WTC11 (cell line): ENCODE results near the gene PSME2. TPM values are rescaled to one million over a fixed set of nuclear protein-coding genes. Genes with fewer than 3 reads are reported as not detected.

Experiments
- ATAC-seq: fragments of 200-7000 bp; cut with Tn5 transposase; 2 replicates; pipeline ENCODE4 v1.10.0; 2021; ENCODE audit warnings: mild to moderate bottlenecking, moderate library complexity
- CTCF ChIA-PET: fragments of 300-600 bp; sonication (Branson Sonifier 250); formaldehyde crosslinking; loops from one replicate; lab custom pipeline; 2021; ENCODE audit warnings: antibody characterized with exemption; lab: Charles Lee
- POLR2A ChIA-PET: fragments of 350-600 bp; sonication (Branson Sonifier 250); formaldehyde crosslinking; loops from one replicate; lab custom pipeline; 2021; ENCODE audit warnings: antibody characterized with exemption; lab: Charles Lee
- DNase-seq: peaks from one replicate; pipeline ENCODE4 v3.0.0; 2021; ENCODE audit warnings: low spot score
- H3K27ac Mint-ChIP-seq: 2 replicates; pipeline ENCODE4 v1.8.0; 2021; ENCODE audit warnings: mixed read lengths
- H3K27me3 Mint-ChIP-seq: 2 replicates; pipeline ENCODE4 v1.8.0; 2021; ENCODE audit warnings: low read depth, mild to moderate bottlenecking, moderate library complexity, mixed read lengths
- H3K36me3 Mint-ChIP-seq: 2 replicates; pipeline ENCODE4 v1.8.0; 2021; ENCODE audit warnings: mixed read lengths
- H3K4me1 Mint-ChIP-seq: 2 replicates; pipeline ENCODE4 v1.8.0; 2022; ENCODE audit warnings: mixed read lengths
- H3K4me3 Mint-ChIP-seq: 2 replicates; pipeline ENCODE4 v1.8.0; 2021; ENCODE audit warnings: mild to moderate bottlenecking, moderate library complexity, mixed read lengths
- H3K9me3 Mint-ChIP-seq: 2 replicates; pipeline ENCODE4 v1.8.0; 2021; ENCODE audit warnings: mixed read lengths
- ARID4B ChIP-seq: sonication (generic); formaldehyde crosslinking; IDR thresholded peaks from 2 replicates; pipeline ENCODE4 v1.8.0; 2023; ENCODE audit warnings: missing genetic modification reagents, mild to moderate bottlenecking, borderline replicate concordance
- CDX4 ChIP-seq: fragments of 250-450 bp; sonication (Bioruptor Pico); IDR thresholded peaks from 2 replicates; pipeline ENCODE4 v1.9.0; 2021; ENCODE audit warnings: moderate library complexity, mild to moderate bottlenecking, inconsistent platforms, borderline replicate concordance
- CREM ChIP-seq: sonication (generic); formaldehyde crosslinking; IDR thresholded peaks from 2 replicates; pipeline ENCODE4 v1.8.1; 2022; ENCODE audit warnings: mild to moderate bottlenecking, missing genetic modification reagents, moderate library complexity
- ELF4 ChIP-seq: sonication (generic); formaldehyde crosslinking; IDR thresholded peaks from 2 replicates; pipeline ENCODE4 v1.8.1; 2022; ENCODE audit warnings: low read depth, mild to moderate bottlenecking, moderate library complexity, missing genetic modification reagents
- JUN ChIP-seq: sonication (generic); formaldehyde crosslinking; IDR thresholded peaks from 2 replicates; pipeline ENCODE4 v1.8.0; 2023; ENCODE audit warnings: mild to moderate bottlenecking, missing genetic modification reagents
- NFATC4 ChIP-seq: fragments of 250-450 bp; sonication (Bioruptor Pico); IDR thresholded peaks from 2 replicates; pipeline ENCODE4 v1.9.0; 2021; ENCODE audit warnings: mild to moderate bottlenecking
- NFYB ChIP-seq: sonication (generic); formaldehyde crosslinking; conservative IDR thresholded peaks from 2 replicates; pipeline ENCODE4 v1.8.0; 2022; ENCODE audit warnings: low read depth, missing genetic modification reagents
- PRRX2 ChIP-seq: fragments of 250-450 bp; sonication (Bioruptor Pico); IDR thresholded peaks from 2 replicates; pipeline ENCODE4 v1.8.0; 2021; ENCODE audit warnings: mild to moderate bottlenecking
- SMAD3 ChIP-seq: sonication (generic); formaldehyde crosslinking; IDR thresholded peaks from 2 replicates; pipeline ENCODE4 v1.8.0; 2022; ENCODE audit warnings: missing genetic modification reagents, mild to moderate bottlenecking, borderline replicate concordance
- TEAD1 ChIP-seq: sonication (generic); formaldehyde crosslinking; IDR thresholded peaks from 2 replicates; pipeline ENCODE4 v1.8.0; 2022; ENCODE audit warnings: mild to moderate bottlenecking, missing genetic modification reagents
- ZBTB21 ChIP-seq: sonication (generic); formaldehyde crosslinking; IDR thresholded peaks from 2 replicates; pipeline ENCODE4 v1.8.1; 2023; ENCODE audit warnings: mild to moderate bottlenecking, missing genetic modification reagents, borderline replicate concordance
- ZNF423 ChIP-seq: fragments of 250-450 bp; sonication (Bioruptor Pico); IDR thresholded peaks from 2 replicates; pipeline ENCODE4 v2.1.2; 2022; ENCODE audit warnings: mild to moderate bottlenecking, moderate library complexity
- total RNA-seq: library from RNA; stranded (reverse); gene quantifications from 3 replicates; pipeline ENCODE4 v1.2.3, GENCODE V29; 2021
- TF ChIP-seq, protein P1 (sequence below): sonication (generic); formaldehyde crosslinking; IDR thresholded peaks from 2 replicates; pipeline ENCODE4 v1.8.1; 2023; ENCODE audit warnings: mild to moderate bottlenecking, missing genetic modification reagents, borderline replicate concordance
- TF ChIP-seq, protein P2 (sequence below): sonication (generic); formaldehyde crosslinking; IDR thresholded peaks from 2 replicates; pipeline ENCODE4 v1.8.0; 2023; ENCODE audit warnings: missing genetic modification reagents
- TF ChIP-seq, protein P3 (sequence below): fragments of 250-450 bp; sonication (Bioruptor Pico); conservative IDR thresholded peaks from 2 replicates; pipeline ENCODE4 v1.9.0; 2021; ENCODE audit warnings: mild to moderate bottlenecking

Gene PSME2
- total RNA-seq, 1 experiment from 2014 or later, result 103 TPM

DNA sequence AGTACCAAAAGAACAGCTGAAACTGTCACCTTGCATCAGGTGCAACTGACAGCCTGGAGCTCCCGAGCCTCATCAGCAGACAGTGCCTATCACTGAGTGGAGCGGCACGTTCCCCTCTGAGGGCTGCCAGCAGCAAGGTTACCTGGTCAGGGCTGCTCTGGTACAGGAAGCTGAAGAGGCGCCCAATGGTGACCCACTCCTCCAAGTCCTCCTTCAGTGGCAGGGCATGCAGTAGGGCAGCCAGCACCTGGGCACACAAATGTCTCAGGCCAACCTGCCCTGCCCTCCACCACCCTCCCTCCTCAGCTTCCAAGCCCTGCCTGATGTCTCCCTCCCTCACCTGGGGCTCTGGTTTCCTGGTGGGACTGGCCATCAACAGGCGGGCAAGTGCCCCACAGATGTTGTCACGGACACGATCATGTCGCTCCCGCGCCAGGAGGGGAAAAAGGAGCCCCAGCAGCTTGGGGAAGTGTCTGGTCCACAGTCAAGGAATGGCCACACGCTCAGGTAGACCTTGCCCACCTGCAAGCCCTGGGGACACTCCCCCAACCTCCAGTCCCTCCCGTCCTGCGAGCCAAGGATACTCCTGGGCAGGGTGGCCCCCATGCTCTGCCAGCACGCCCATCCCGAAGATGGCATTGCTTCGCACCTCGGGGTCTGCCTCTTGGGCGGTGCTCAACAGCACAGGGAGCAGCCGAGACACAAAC lies 35.1 kb upstream of the PSME2 start (continued):
- TF ChIP-seq, protein P1, sequence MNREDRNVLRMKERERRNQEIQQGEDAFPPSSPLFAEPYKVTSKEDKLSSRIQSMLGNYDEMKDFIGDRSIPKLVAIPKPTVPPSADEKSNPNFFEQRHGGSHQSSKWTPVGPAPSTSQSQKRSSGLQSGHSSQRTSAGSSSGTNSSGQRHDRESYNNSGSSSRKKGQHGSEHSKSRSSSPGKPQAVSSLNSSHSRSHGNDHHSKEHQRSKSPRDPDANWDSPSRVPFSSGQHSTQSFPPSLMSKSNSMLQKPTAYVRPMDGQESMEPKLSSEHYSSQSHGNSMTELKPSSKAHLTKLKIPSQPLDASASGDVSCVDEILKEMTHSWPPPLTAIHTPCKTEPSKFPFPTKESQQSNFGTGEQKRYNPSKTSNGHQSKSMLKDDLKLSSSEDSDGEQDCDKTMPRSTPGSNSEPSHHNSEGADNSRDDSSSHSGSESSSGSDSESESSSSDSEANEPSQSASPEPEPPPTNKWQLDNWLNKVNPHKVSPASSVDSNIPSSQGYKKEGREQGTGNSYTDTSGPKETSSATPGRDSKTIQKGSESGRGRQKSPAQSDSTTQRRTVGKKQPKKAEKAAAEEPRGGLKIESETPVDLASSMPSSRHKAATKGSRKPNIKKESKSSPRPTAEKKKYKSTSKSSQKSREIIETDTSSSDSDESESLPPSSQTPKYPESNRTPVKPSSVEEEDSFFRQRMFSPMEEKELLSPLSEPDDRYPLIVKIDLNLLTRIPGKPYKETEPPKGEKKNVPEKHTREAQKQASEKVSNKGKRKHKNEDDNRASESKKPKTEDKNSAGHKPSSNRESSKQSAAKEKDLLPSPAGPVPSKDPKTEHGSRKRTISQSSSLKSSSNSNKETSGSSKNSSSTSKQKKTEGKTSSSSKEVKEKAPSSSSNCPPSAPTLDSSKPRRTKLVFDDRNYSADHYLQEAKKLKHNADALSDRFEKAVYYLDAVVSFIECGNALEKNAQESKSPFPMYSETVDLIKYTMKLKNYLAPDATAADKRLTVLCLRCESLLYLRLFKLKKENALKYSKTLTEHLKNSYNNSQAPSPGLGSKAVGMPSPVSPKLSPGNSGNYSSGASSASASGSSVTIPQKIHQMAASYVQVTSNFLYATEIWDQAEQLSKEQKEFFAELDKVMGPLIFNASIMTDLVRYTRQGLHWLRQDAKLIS (CRISPR knock-in tag), result no peak
- TF ChIP-seq ZNF423 (CRISPR knock-in tag), result no peak
- no peak for TF ChIP-seq PRRX2 (CRISPR knock-in tag)
- TF ChIP-seq TEAD1 (CRISPR knock-in tag), result no peak

DNA sequence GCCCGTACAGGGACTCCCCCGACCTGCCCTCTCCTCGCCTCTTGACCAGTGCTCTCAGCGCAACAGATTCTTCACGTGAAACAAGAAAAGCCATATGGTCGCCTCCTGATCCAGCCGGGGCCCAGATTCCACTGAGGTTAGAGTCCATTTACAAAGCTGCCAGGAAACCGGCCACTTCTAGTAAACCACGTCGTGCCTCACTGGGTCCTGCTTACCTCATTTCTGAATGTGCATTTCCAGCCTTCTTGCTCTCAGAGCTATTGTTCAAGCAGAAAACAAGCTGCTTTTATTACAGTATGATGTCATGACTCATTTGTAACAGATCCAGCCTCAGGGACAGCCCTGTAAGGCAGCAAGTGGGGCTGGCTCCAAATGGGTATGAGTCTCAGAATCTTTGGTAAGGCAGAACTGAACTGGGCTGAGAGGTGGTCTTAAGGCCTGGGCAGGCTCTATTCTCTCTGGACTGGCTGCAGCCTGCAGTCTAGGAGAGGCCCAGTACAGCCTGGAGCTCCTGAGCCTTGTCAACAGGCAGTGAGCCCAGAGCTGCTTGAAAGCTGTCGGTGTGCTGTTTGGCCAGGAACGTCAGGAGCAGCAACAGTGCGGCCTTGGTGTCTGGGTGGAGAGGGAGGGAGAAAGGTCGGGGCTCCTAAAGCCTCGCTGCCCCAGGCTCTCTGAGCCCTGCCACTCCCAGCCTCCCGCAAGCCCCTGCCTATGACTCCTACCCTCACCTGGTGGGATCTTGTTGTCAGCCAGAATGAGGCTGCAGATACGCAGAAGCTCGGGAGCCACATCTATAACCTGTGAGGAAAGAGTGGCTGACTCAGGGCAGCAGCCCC lies 33.8 kb upstream of the PSME2 start:
- ATAC-seq (no peak), DNase-seq (no peak)
- ChIA-PET CTCF (interaction anchor here (0.6 to 1.1 kb wide), 2 partner anchors 19 to 51 kb away, joined by 3 read pairs; partner anchors contain the start of gene IRF9), POLR2A (no interaction called here)
- TF ChIP-seq CDX4 (CRISPR knock-in tag), result no peak
- TF ChIP-seq ZNF423 (CRISPR knock-in tag), result no peak
- TF ChIP-seq, protein P2, sequence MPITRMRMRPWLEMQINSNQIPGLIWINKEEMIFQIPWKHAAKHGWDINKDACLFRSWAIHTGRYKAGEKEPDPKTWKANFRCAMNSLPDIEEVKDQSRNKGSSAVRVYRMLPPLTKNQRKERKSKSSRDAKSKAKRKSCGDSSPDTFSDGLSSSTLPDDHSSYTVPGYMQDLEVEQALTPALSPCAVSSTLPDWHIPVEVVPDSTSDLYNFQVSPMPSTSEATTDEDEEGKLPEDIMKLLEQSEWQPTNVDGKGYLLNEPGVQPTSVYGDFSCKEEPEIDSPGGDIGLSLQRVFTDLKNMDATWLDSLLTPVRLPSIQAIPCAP (CRISPR knock-in tag), result no peak
- no peak for TF ChIP-seq CREM (CRISPR knock-in tag)
- no peak for TF ChIP-seq SMAD3
- TF ChIP-seq ZBTB21 (CRISPR knock-in tag), result no peak
- no peak for TF ChIP-seq TEAD1 (CRISPR knock-in tag)
- no peak for TF ChIP-seq NFYB (CRISPR knock-in tag)
- TF ChIP-seq ARID4B (CRISPR knock-in tag), result no peak
- no peak for TF ChIP-seq NFATC4
- TF ChIP-seq JUN (CRISPR knock-in tag), result no peak
- TF ChIP-seq ELF4 (CRISPR knock-in tag), result no peak
- TF ChIP-seq, protein P3, sequence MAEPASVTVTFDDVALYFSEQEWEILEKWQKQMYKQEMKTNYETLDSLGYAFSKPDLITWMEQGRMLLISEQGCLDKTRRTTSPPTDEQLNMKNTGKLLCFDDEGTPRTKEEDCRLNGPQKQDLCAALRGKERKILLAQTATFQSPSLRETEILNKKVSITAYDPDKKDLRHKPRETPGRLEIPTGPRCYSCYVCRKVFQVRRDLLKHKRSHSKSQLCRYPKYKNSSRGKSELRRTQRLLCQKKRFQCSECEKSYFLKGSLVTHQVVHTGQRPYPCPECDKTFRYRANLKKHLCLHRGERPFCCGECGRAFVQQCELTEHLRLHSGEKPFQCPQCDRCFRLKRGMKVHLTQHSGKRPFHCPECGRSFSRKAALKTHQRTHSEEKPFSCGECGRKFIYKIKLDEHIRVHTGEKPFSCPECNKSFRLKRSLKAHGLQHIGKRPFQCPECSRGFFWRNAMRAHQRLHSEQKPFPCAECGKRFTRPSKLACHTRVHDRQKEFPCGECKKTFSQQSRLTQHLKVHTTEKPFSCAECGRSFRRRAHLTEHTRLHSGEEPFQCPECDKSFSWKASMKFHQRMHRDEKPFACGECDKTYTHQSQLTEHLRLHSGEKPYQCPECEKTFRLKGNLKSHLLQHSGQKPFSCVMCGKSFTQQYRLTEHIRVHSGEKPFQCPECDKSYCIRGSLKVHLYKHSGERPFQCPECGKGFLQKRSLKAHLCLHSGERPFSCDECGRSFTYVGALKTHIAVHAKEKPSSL (CRISPR knock-in tag), result no peak
- no peaks in the 10 kb centered on the region for H3K9me3 Mint-ChIP-seq
- H3K4me3 Mint-ChIP-seq, result no peak overlapping the region
- no peaks in the 10 kb centered on the region for H3K27me3 Mint-ChIP-seq
- peaks cover 37% of the 10 kb centered on the region for H3K36me3 Mint-ChIP-seq
- H3K4me1 Mint-ChIP-seq, result no peaks in the 10 kb centered on the region
- no peak overlapping the region for H3K27ac Mint-ChIP-seq
